GM19240 (cell line): Measurements from ENCODE around the gene NCOA7.
A peak's percentile ranks its signal among the peaks of the same experiment; 100 is the strongest.
"Not testable (repeated sequence)": the region's sequence is repeated elsewhere in the genome, so short reads cannot be mapped to it uniquely, and the experiment has no call there.

Source experiments
- DNase-seq: peaks from one replicate; pipeline ENCODE4 v3.0.0; 2011; ENCODE audit warnings: low spot score; ENCODE audit not compliant: insufficient read length

The NCOA7 gene

DNA sequence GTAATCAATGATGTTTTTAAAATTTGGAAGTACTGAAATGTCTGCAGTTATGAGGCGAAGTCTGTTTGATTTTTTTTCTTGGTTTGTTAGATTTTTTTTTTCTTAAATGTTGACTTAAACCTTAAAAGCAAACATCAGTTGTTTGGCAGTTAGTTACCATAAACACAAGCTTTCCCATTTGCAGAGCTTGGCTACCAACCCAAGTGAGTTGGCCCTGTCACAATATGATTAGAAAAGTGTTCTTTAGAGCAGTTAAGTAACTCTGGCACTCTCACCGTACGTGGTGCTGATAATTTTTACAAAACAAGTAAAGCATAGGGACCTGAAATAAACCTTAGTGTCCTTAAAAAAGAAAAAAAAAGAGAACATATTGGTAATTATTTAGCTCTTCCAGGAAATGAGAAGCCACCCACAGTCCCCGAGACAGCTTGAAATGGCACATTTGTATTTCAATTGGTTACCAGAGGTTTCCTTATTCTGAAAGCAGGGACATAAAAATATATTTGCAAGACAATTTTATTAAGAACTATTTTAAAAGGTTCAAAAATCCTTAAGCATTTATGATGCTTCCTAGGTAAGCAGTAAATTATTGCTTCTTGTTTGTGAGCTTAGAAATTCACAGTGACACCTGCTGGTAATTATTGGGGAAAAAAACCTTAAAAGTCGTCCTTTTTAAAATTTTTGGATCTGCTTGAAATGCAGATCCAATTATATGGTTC lies 37.4 kb upstream of the NCOA7 start:
- DNase-seq: no peak

- DNase-seq: no peak
Measured at GRCh38 chr6:125753937-125754259, 36.9 kb upstream of the NCOA7 start.

DNA sequence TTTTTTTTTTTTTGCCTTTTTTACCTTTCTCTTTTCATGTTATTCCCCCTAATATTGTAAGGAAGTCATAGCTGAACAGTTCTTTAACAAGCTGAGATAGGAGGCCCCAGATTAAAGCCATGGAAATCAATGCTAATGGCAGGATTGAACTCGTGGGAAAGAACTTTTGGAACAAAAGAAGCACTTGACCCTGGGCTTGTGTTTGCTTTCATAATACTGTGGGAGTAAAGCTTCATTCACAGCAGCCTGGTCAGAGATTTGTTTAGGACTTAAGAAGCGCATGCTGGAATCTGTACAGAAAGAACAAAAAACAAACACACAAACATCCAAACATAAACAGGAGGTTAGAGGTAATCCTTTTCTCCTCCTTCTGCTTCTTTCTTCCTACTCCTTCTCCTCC lies 36.2 kb upstream of the NCOA7 start:
- DNase-seq: no peak

DNA sequence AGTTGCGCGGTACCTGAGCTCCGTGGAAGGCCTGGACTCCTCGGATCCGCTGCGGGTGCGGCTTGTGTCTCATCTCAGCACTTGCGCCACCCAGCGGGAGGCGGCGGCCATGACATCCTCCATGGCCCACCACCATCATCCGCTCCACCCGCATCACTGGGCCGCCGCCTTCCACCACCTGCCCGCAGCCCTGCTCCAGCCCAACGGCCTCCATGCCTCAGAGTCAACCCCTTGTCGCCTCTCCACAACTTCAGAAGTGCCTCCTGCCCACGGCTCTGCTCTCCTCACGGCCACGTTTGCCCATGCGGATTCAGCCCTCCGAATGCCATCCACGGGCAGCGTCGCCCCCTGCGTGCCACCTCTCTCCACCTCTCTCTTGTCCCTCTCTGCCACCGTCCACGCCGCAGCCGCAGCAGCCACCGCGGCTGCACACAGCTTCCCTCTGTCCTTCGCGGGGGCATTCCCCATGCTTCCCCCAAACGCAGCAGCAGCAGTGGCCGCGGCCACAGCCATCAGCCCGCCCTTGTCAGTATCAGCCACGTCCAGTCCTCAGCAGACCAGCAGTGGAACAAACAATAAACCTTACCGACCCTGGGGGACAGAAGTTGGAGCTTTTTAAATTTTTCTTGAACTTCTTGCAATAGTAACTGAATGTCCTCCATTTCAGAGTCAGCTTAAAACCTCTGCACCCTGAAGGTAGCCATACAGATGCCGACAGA lies 31.4 kb upstream of the NCOA7 start:
- no peak for DNase-seq

DNA sequence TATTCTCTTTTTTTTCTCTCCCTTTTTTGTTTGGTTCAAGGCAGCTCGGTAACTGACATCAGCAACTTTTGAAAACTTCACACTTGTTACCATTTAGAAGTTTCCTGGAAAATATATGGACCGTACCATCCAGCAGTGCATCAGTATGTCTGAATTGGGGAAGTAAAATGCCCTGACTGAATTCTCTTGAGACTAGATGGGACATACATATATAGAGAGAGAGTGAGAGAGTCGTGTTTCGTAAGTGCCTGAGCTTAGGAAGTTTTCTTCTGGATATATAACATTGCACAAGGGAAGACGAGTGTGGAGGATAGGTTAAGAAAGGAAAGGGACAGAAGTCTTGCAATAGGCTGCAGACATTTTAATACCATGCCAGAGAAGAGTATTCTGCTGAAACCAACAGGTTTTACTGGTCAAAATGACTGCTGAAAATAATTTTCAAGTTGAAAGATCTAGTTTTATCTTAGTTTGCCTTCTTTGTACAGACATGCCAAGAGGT lies 30.8 kb upstream of the NCOA7 start:
- DNase-seq: no peak

DNA sequence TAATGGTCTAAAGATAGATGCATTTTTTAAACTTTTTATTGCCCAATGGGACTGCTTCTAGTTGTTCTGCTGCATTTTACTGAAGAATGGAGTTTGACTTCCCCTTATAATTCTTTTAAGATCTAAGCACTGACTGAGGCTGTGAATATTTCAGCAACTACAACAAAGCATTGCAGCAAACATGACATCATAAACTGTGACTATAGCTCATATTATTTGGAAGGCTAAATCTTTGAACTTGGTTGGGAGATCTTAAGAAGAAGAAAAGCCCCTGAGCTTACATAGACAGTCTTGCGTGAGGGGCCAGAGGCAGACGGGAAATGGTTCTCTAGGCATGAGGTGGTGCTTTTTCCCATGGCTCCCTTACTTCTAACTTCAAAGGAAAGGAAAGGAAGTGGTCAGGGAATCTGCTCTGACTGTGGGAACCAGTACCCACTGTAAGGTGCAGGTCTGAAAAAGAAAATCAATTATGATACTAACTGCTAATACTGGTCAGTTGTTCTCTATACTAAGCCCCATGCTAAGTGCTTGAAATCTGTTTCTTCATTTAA lies 26.6 kb upstream of the NCOA7 start:
- DNase-seq: no peak

DNA sequence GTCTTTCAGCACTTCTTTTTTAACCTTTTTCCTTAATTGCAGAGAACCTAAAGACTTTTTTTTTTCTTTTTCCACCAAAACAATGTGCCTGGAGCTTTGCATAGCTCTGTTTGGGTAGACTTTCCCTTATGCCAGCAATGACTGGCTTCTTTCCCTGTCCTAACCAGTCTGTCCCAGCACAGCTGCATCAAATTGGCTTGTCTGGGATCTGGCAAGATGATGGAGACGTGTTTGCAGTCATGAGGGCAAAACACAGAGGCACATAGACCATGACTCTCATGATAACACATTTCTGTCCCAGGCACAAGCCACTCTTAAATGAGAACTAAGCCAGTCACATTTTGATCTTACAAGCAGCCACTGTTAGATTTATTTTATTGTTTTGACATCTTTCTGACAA lies 24.8 kb upstream of the NCOA7 start:
- no peak for DNase-seq

DNA sequence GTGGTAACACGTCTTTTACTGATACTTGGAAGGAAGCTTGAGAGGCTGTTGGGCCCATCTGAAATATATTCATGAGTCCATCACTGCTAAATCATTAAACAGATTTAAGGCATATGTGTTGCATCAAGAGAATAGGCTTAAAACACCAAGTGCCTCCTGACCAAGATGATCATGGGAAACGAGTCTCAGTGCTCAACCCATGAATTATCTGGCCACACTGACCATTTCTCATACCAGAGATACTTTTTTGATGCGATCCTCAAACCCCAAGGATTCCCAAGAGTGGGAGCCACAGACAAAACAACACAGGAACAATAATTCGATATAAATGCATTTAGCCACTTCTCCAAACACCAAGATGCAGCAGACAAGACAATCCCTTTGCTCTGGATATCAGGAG lies 24.1 kb upstream of the NCOA7 start:
- no peak for DNase-seq

DNA sequence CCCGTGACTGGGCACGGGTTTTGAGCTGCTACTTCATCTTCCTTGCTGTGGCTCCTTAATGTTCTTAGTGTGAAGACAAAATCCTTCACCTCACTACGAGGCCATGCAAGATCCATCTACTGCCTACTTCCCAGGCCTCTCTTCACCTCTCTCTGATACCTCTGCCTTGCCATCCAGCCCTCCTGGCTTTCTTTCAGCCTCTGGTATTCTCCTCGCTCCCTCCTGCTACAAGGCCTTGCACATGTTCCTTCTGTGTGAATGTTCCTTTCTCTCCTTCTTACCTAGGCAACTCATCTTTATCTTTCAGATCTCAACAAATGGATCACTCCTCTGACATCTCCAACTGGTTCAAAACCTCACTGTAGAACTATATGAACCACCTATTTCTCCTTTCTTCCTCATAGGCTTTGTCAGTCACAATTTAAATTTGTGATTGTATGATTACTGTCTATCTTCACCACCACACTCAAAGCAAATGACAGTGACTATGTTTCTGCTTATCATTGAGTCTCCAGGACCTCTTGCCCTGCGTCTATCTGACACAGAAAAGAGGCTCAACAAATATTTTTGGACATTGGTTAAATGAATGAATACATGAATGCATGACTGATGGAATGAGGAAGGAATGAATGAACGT lies 21.5 kb upstream of the NCOA7 start:
- DNase-seq: no peak

- DNase-seq: no peak
Measured at GRCh38 chr6:125773387-125774341, 17.1 kb upstream of the NCOA7 start.

DNA sequence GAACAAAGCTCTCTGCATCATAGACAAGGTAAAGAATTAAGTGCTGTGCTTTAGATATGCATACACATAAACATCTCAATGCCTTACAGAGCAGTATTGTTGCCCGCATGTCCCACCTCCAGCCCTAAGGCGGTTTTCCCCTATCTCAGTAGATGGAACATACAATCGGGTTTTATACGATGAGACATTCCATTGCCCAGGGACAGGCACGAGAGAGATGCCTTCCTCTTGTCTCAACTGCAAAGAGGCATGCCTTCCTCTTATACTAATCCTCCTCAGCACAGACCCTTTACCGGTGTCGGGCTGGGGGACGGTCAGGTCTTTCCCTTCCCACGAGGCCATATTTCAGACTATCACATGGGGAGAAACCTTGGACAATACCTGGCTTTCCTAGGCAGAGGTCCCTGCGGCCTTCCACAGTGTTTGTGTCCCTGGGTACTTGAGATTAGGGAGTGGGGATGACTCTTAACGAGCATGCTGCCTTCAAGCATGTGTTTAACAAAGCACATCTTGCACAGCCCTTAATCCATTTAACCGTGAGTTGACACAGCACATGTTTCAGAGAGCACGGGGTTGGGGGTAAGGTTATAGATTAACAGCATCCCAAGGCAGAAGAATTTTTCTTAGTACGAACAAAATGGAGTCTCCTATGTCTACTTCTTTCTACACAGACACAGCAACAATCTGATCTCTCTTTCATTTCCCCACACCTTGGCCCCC lies 14.5 kb upstream of the NCOA7 start:
- not testable (repeated sequence) for DNase-seq

- DNase-seq: peak; percentile 63
Measured at GRCh38 chr6:125779924-125780539, 10.7 kb upstream of the NCOA7 start.

GRCh38 chr6:125780540-125781313 lies 10.0 kb upstream of the NCOA7 start:
- no peak for DNase-seq

- no peak for DNase-seq
Measured at GRCh38 chr6:125781314-125781868, 9.4 kb upstream of the NCOA7 start.

DNA sequence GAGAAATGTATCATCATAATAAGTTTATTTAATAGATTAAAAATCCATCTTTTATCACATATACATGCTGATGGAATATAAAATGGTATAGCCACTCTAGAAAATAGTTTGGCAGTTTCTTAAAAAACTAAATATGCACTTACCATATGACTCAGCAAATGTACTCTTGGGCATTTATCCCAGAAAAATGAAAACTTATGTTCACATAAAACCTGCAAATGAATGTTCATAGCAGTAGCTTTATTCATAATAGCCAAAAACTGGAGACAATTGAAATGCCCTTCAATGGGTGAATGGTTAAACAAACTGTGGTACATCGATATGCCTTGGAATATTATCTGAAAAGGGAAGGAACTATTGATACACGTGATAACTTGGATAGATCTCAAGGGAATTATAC lies 6.4 kb upstream of the NCOA7 start:
- DNase-seq: no peak

GRCh38 chr6:125787791-125788190 lies 3.0 kb upstream of the NCOA7 start:
- no peak for DNase-seq

- no peak for DNase-seq
Measured at GRCh38 chr6:125789167-125789566, 1.6 kb upstream of the NCOA7 start.

DNA sequence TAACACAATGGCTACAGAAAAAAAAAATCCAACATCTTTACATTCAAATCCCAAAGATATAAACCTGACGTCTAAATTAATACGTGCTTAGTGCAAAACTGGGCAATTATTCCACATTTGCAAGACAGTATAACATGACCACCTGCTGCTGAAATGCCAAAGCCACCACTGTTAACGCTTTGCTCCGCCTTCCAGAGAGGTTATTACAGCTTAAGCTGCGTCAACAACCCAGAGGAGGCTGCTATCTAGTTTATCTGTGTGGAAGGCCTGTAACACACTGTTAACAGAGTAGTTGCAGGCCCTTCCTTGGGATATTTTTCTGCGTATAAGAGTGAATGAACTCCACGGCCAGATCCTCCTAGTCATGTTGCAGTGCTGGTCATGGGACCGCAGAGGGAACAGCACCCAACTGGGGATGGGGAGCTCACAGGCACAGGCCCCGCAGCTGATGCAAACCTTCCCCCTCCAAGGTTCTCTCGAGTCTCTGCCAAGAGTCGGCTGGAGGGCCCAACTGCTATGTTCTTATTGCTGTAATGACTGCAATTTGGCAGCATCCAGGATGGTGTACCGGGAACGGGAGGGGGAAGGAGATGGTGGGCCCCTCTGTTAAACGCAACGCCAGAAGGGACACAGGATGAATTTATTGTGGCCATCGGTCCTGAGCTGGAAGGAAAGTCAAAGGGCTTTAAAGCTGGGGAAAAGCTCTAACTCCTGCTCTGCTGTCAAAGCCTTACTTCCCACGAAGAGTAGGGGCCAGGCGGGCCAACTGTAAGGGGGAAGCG lies 993 bp upstream of the NCOA7 start:
- no peak for DNase-seq
